GM13977 (cell line): Measurements from ENCODE around the gene COL6A1.

Experiments used
- DNase-seq: peaks from one replicate; pipeline ENCODE4 v3.0.0; 2012; ENCODE audit warnings: low spot score
- CTCF ChIP-seq: IDR thresholded peaks from 2 replicates; pipeline ENCODE4 v1.5.1; 2012; ENCODE audit warnings: mild to moderate bottlenecking, control low read depth; ENCODE audit not compliant: insufficient read depth; ENCODE audit errors: extremely low read depth, missing control alignments
- in situ Hi-C: fragments of 300-500 bp; cut with MboI; formaldehyde crosslinking; loops from one replicate; pipeline ENCODE4 v1.12.0; 2022; ENCODE audit warnings: low sequenced_read_pairs, low pct_unique_long_range_greater_than_20kb, mixed read lengths, inconsistent platforms; ENCODE audit not compliant: unreplicated experiment

The COL6A1 gene

GRCh38 chr21:45966791-45967394 lies 14.7 kb upstream of the COL6A1 start:
- TF ChIP-seq CTCF = no peak
- DNase-seq = no peak
- in situ Hi-C loops = no loop called here

- TF ChIP-seq CTCF = no peak
- in situ Hi-C loops = no loop called here
- DNase-seq = no peak
These were observed 11.5 kb upstream of the COL6A1 start for GRCh38 chr21:45969921-45970673.

- TF ChIP-seq CTCF = peak; percentile 88
- in situ Hi-C loops = no loop called here
- DNase-seq = peak; percentile 75
These were observed 10.6 kb upstream of the COL6A1 start for GRCh38 chr21:45970674-45971615.

- peak; percentile 31 for DNase-seq
- no peak for TF ChIP-seq CTCF
- in situ Hi-C loops = no loop called here
These were observed 9.8 kb upstream of the COL6A1 start for GRCh38 chr21:45971616-45972352.

- TF ChIP-seq CTCF = no peak
- DNase-seq = peak; percentile 13
- in situ Hi-C loops = no loop called here
These were observed 9.2 kb upstream of the COL6A1 start for GRCh38 chr21:45972353-45972715.
